ENCODE measurements around the gene ENTREP3. TPM values are rescaled to one million over a fixed set of nuclear protein-coding genes. Genes with fewer than 3 reads are reported as not detected.

ENTREP3 gene
- total and polyA plus RNA-seq, 2 donors from 2014 or later, result 19.8 to 22.8 TPM

DNA sequence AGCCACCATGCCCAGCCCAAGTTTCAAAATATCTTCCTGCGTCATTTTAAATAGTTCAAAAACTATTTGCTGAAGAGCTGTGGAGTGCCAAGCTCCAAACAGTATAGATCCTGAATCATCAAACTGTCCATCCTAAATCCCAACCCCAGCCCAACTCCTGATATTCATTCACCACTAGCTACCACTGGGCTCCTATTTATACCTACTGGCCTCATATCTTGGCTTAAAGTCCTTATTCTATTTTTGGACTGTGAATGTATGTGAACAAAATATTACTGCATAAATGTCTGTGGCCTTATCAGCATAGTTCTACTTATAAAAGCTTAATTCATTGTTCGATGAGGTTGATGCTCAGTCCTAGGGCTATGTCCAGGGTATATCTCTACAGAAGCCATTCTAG is 12.1 kb upstream of the ENTREP3 start:
- H3K4me3 ChIP-seq (ENCODE audit: low read length in 3 of 3), result no peak overlapping the region
- FAIRE-seq (no peak), DNase-seq (no peak)
- no peak overlapping the region for H3K27ac ChIP-seq (ENCODE audit: low read depth in 2 of 2, low read length in 2 of 2)
- H3K27me3 ChIP-seq (ENCODE audit: control insufficient read depth, insufficient read depth, low read length), result no peaks in the 10 kb centered on the region
- peaks cover 8 to 68% (median 47%) of the 10 kb centered on the region in 3 donors for H3K36me3 ChIP-seq (ENCODE audit: control insufficient read depth in 2 of 3, insufficient read depth in 3 of 3, low read length in 3 of 3)
- intact Hi-C loops (cut with DNase I), result no loop called here
- H3K9me3 ChIP-seq (ENCODE audit: control insufficient read depth in 2 of 3, insufficient read depth in 1 of 3, low read length in 3 of 3), result no peaks in the 10 kb centered on the region
- TF ChIP-seq, protein P1, sequence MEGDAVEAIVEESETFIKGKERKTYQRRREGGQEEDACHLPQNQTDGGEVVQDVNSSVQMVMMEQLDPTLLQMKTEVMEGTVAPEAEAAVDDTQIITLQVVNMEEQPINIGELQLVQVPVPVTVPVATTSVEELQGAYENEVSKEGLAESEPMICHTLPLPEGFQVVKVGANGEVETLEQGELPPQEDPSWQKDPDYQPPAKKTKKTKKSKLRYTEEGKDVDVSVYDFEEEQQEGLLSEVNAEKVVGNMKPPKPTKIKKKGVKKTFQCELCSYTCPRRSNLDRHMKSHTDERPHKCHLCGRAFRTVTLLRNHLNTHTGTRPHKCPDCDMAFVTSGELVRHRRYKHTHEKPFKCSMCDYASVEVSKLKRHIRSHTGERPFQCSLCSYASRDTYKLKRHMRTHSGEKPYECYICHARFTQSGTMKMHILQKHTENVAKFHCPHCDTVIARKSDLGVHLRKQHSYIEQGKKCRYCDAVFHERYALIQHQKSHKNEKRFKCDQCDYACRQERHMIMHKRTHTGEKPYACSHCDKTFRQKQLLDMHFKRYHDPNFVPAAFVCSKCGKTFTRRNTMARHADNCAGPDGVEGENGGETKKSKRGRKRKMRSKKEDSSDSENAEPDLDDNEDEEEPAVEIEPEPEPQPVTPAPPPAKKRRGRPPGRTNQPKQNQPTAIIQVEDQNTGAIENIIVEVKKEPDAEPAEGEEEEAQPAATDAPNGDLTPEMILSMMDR (IDR thresholded peaks at IDR 0.05; ENCODE audit: borderline replicate concordance, extremely low read depth, insufficient read depth), result no peak
- H3K4me1 ChIP-seq (ENCODE audit: control insufficient read depth in 2 of 3, insufficient read depth in 2 of 3, low read depth in 1 of 3, low read length in 3 of 3), result peaks cover 0 to 7% (median 3%) of the 10 kb centered on the region in 3 donors
- H3K9ac ChIP-seq (ENCODE audit: low read length in 3 of 3), result no peak overlapping the region

DNA sequence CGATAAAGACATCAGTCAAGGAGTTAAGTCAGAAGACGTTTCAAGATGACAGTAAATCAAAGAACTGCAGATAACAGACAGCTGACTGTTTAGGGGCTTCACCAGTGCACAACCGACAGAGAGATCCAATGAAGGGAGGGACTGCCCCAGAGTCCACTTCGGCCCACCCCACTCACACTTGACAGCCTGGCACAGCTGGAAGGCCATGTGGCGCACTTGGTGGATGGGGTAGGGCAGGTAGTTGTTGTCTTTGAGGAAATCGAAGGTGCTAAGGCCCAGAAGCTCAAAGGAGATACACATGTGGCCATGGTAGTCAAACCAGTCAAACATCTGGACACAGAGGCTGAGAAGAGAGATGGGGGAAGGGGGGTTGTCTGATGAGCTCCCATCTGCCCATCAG is 11.3 kb upstream of the ENTREP3 start:
- peak in 1 of 5 donors; percentile 46 for DNase-seq
- H3K36me3 ChIP-seq (ENCODE audit: control insufficient read depth in 2 of 3, insufficient read depth in 3 of 3, low read length in 3 of 3), result peaks cover 8 to 68% (median 47%) of the 10 kb centered on the region in 3 donors
- TF ChIP-seq, protein P1 (IDR thresholded peaks at IDR 0.05; ENCODE audit: borderline replicate concordance, extremely low read depth, insufficient read depth), result no peak
- no peaks in the 10 kb centered on the region for H3K9me3 ChIP-seq (ENCODE audit: control insufficient read depth in 2 of 3, insufficient read depth in 1 of 3, low read length in 3 of 3)
- no peak overlapping the region for H3K9ac ChIP-seq (ENCODE audit: low read length in 3 of 3)
- no peak overlapping the region for H3K4me3 ChIP-seq (ENCODE audit: low read length in 3 of 3)
- H3K27ac ChIP-seq (ENCODE audit: low read depth in 2 of 2, low read length in 2 of 2), result no peak overlapping the region
- intact Hi-C loops (cut with DNase I), result no loop called here
- H3K27me3 ChIP-seq (ENCODE audit: control insufficient read depth, insufficient read depth, low read length), result no peaks in the 10 kb centered on the region
- peaks cover 0 to 6% (median 3%) of the 10 kb centered on the region in 3 donors for H3K4me1 ChIP-seq (ENCODE audit: control insufficient read depth in 2 of 3, insufficient read depth in 2 of 3, low read depth in 1 of 3, low read length in 3 of 3)
- FAIRE-seq, result no peak

DNA sequence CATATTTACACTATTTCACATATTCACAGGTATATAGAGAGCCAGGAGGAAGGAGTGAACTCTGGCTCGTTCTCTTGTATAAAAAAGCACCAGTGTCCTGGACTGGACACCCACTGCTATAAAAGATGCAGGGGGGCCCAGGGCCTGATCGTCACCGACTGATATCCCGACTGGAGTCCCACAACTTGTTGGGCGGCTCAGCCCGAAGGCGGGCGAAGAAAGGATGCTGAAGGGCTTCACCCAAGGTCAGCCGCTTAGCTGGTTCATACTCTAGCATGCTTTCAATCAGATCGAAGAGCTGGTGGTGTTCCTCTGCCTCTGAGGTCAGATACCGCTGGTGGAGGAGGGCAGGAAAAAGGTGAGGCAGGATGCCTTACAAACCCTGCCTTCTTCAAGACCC is 7.8 kb upstream of the ENTREP3 start:
- Histone ChIP-seq H3K36me3 (ENCODE audit: control insufficient read depth in 2 of 3, insufficient read depth in 3 of 3, low read length in 3 of 3) (peaks cover 4 to 48% (median 24%) of the 10 kb centered on the region in 3 donors), H3K4me1 (ENCODE audit: control insufficient read depth in 2 of 3, insufficient read depth in 2 of 3, low read depth in 1 of 3, low read length in 3 of 3) (peaks cover 0 to 15% (median 10%) of the 10 kb centered on the region in 3 donors), H3K4me3 (ENCODE audit: low read length in 3 of 3) (no peak overlapping the region), H3K9ac (ENCODE audit: low read length in 3 of 3) (no peak overlapping the region), H3K9me3 (ENCODE audit: control insufficient read depth in 2 of 3, insufficient read depth in 1 of 3, low read length in 3 of 3) (no peaks in the 10 kb centered on the region), H3K27ac (ENCODE audit: low read depth in 2 of 2, low read length in 2 of 2) (no peak overlapping the region), H3K27me3 (ENCODE audit: control insufficient read depth, insufficient read depth, low read length) (no peaks in the 10 kb centered on the region)
- TF ChIP-seq, protein P1 (IDR thresholded peaks at IDR 0.05; ENCODE audit: borderline replicate concordance, extremely low read depth, insufficient read depth), result no peak
- intact Hi-C loops (cut with DNase I), result no loop called here
- peak in 1 of 5 donors; percentile 46 for DNase-seq
- no peak for FAIRE-seq

Data from kidney (tissue), 14 donors.